MM.1S (cell line): ENCODE results near the gene LRRC58.

Experiments
- EZH2 ChIP-seq: fragments of 300-600 bp; sonication (generic); optimal IDR thresholded peaks from 2 replicates; pipeline ENCODE3; 2017; ENCODE audit warnings: low read depth, mild to moderate bottlenecking, antibody characterized with exemption, low read length, mixed read lengths
- EZH2phosphoT487 ChIP-seq: fragments of 300-600 bp; sonication (generic); IDR thresholded peaks from 2 replicates; pipeline ENCODE4 v1.6.1; 2018; ENCODE audit warnings: antibody characterized with exemption, low read length
- TF ChIP-seq, protein P1 (sequence below): fragments of 300-600 bp; sonication (generic); IDR thresholded peaks from 2 replicates; pipeline ENCODE4 v1.5.1; 2016; ENCODE audit warnings: antibody characterized with exemption, low read length, mixed read lengths

- TF ChIP-seq, protein P1, sequence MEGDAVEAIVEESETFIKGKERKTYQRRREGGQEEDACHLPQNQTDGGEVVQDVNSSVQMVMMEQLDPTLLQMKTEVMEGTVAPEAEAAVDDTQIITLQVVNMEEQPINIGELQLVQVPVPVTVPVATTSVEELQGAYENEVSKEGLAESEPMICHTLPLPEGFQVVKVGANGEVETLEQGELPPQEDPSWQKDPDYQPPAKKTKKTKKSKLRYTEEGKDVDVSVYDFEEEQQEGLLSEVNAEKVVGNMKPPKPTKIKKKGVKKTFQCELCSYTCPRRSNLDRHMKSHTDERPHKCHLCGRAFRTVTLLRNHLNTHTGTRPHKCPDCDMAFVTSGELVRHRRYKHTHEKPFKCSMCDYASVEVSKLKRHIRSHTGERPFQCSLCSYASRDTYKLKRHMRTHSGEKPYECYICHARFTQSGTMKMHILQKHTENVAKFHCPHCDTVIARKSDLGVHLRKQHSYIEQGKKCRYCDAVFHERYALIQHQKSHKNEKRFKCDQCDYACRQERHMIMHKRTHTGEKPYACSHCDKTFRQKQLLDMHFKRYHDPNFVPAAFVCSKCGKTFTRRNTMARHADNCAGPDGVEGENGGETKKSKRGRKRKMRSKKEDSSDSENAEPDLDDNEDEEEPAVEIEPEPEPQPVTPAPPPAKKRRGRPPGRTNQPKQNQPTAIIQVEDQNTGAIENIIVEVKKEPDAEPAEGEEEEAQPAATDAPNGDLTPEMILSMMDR: no peak
- TF ChIP-seq EZH2phosphoT487: no peak
- no peak for TF ChIP-seq EZH2
Measured at GRCh38 chr3:120381503-120381902, 32.3 kb upstream of the LRRC58 start.
